Tibial nerve (tissue), 4 donors: ENCODE measurements around the gene TYRP1. TPM values are rescaled to one million over a fixed set of nuclear protein-coding genes. Genes with fewer than 3 reads are reported as not detected.

Source experiments
- DNase-seq, 2 donors: peaks; one replicate each; pipeline ENCODE4 v3.0.0-alpha.2; 2019; ENCODE audit warnings: low spot score in 2 of 2
- H3K27ac ChIP-seq, 4 donors: fragments of 200-600 bp; sonication (generic) in 3 of 4; one replicate each; pipeline ENCODE4 v1.5.1; 2017 to 2019; ENCODE audit warnings: mild to moderate bottlenecking in 1 of 4
- H3K27me3 ChIP-seq, 2 donors: fragments of 200-600 bp; sonication (generic) in 1 of 2; one replicate each; pipeline versions ENCODE4 v1.5.1 to v1.6.0; 2017 to 2019
- H3K36me3 ChIP-seq, 3 donors: fragments of 200-600 bp; sonication (generic); one replicate each; pipeline ENCODE4 v1.5.1; 2018 to 2019
- H3K4me1 ChIP-seq, 4 donors: fragments of 200-600 bp; sonication (generic) in 3 of 4; one replicate each; pipeline ENCODE4 v1.5.1; 2017 to 2019
- H3K4me3 ChIP-seq, 4 donors: fragments of 200-600 bp; sonication (generic) in 3 of 4; one replicate each; pipeline ENCODE4 v1.5.1; 2017 to 2019; ENCODE audit warnings: mild to moderate bottlenecking in 1 of 4, moderate library complexity in 1 of 4
- H3K9me3 ChIP-seq, 4 donors: fragments of 200-600 bp; sonication (generic) in 3 of 4; one replicate each; pipeline ENCODE4 v1.5.1; 2017 to 2019
- EP300 ChIP-seq, 2 donors: sonication (generic); formaldehyde crosslinking; IDR thresholded peaks; one replicate each; pipeline ENCODE4 v1.6.1; 2017; ENCODE audit warnings: antibody characterized with exemption in 2 of 2, mild to moderate bottlenecking in 1 of 2
- POLR2A ChIP-seq, 2 donors: fragments of 450-650 bp; IDR thresholded peaks; one replicate each; pipeline ENCODE4 v1.6.1; 2017; ENCODE audit warnings: antibody characterized with exemption in 2 of 2, mild to moderate bottlenecking in 2 of 2, moderate library complexity in 2 of 2
- WGBS, 2 donors: methylation state at CpG; one replicate each; pipeline ENCODE4 v1.1.5; 2018; 5-methylcytosine and 5-hydroxymethylcytosine counted together
- total RNA-seq, 4 donors: library from RNA; depleted of rRNA; stranded (reverse); fragments of >200 nt; gene quantifications; one replicate each; pipeline ENCODE4 v1.1.0, GENCODE V29; 2016
- TF ChIP-seq, protein P1 (sequence below), 5 experiments: fragments of 200-600 bp in 3 of 5; fragments of 450-650 bp in 2 of 5; sonication (generic) in 3 of 5; IDR thresholded peaks; one replicate each; pipeline ENCODE4 v1.5.1; 2016 to 2019; ENCODE audit warnings: antibody characterized with exemption in 5 of 5, mild to moderate bottlenecking in 3 of 5, moderate library complexity in 2 of 5

The TYRP1 gene
- total RNA-seq, 4 donors from 2014 or later: not detected

DNA sequence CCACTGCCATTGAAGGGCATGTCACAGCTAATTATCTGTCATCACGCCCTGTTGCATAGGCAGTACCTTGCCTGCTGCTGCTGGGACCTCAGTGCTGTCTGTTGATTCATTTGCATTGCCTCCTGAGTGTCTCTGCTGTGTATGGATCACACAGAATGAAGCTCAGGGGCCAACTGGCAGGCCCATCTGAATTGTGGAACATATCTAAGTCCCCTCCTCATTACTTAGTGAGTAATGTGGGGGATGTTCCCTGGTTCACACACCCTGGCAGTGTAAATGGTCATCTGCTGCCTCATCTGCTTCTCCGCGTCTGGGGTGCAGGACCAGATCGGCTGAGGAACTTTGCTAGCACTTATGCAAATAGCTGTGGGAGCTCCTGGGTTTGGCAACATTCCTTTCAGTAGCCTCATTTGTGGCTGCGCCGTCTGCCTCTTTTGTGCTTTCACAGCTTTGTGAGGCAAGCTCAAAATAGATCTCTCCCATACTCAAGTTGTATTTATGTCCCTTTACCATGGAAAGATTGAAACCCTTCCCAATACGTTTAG is 25.4 kb downstream of the TYRP1 start:
- no peak overlapping the region for H3K4me3 ChIP-seq
- TF ChIP-seq POLR2A (IDR thresholded peaks at IDR 0.05): no peak
- TF ChIP-seq, protein P1, sequence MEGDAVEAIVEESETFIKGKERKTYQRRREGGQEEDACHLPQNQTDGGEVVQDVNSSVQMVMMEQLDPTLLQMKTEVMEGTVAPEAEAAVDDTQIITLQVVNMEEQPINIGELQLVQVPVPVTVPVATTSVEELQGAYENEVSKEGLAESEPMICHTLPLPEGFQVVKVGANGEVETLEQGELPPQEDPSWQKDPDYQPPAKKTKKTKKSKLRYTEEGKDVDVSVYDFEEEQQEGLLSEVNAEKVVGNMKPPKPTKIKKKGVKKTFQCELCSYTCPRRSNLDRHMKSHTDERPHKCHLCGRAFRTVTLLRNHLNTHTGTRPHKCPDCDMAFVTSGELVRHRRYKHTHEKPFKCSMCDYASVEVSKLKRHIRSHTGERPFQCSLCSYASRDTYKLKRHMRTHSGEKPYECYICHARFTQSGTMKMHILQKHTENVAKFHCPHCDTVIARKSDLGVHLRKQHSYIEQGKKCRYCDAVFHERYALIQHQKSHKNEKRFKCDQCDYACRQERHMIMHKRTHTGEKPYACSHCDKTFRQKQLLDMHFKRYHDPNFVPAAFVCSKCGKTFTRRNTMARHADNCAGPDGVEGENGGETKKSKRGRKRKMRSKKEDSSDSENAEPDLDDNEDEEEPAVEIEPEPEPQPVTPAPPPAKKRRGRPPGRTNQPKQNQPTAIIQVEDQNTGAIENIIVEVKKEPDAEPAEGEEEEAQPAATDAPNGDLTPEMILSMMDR (IDR thresholded peaks at IDR 0.05): no peak
- TF ChIP-seq EP300 (IDR thresholded peaks at IDR 0.05): no peak
- H3K36me3 ChIP-seq: no peaks in the 10 kb centered on the region
- no peaks in the 10 kb centered on the region for H3K27me3 ChIP-seq
- H3K4me1 ChIP-seq: no peaks in the 10 kb centered on the region
- DNase-seq: no peak
- no peaks in the 10 kb centered on the region for H3K9me3 ChIP-seq
- WGBS, 2 donors: 68% methylated on average over 7 of the region's 7 CpGs
- no peak overlapping the region for H3K27ac ChIP-seq

DNA sequence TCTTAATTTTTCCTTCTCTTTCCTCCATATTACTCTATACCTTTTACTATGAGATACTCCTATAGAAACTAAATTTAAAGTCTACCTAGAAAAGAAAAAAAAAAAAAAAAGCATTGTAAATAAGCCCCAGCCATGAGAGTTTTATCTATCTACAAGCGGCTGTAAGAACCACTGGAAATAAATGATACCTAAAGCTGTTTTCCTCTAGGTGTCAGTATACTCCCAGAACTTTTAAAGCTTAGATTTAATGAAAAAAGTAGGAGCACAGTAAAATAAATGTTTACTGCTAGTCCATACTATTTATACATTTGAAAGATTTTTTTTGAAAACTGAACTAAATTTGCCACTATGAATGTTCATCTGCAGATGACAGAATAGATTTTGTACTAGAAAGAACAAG is 26.2 kb downstream of the TYRP1 start:
- Histone ChIP-seq H3K36me3 (no peaks in the 10 kb centered on the region), H3K4me3 (no peak overlapping the region), H3K4me1 (no peaks in the 10 kb centered on the region), H3K9me3 (no peaks in the 10 kb centered on the region), H3K27ac (no peak overlapping the region), H3K27me3 (no peaks in the 10 kb centered on the region)
- TF ChIP-seq EP300 (IDR thresholded peaks at IDR 0.05) (no peak), POLR2A (IDR thresholded peaks at IDR 0.05) (no peak)
- TF ChIP-seq, protein P1 (IDR thresholded peaks at IDR 0.05): peak; percentile 13 to 45 (median 35)
- 25 to 31% methylated on average over 1 of the region's 1 CpG for WGBS, 2 donors
- no peak for DNase-seq

DNA sequence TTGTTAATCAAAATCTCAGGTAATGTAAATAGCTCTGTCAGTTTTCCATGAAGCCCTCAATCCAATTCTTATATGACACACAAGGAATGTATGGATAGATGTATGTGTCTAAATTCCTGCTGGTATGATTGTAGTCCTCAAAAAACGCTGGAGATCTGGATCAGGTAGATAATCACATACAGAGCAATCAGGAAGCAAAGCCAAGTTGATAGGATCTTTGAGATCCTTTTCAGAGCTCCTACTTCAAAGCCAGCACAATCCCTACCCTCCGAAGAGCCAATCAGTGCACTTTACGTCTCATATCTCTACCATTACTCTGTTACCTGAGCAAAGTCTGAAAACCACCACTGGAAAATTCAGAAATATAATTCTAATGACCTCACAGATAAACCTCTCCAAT is 27.4 kb downstream of the TYRP1 start:
- H3K27ac ChIP-seq: no peak overlapping the region
- H3K36me3 ChIP-seq: no peaks in the 10 kb centered on the region
- H3K4me1 ChIP-seq: no peaks in the 10 kb centered on the region
- 51 to 54% methylated on average over 3 of the region's 3 CpGs for WGBS, 2 donors
- DNase-seq: no peak
- no peak for TF ChIP-seq EP300 (IDR thresholded peaks at IDR 0.05)
- TF ChIP-seq, protein P1 (IDR thresholded peaks at IDR 0.05): no peak
- no peak for TF ChIP-seq POLR2A (IDR thresholded peaks at IDR 0.05)
- H3K9me3 ChIP-seq: no peaks in the 10 kb centered on the region
- H3K4me3 ChIP-seq: no peak overlapping the region
- no peaks in the 10 kb centered on the region for H3K27me3 ChIP-seq

DNA sequence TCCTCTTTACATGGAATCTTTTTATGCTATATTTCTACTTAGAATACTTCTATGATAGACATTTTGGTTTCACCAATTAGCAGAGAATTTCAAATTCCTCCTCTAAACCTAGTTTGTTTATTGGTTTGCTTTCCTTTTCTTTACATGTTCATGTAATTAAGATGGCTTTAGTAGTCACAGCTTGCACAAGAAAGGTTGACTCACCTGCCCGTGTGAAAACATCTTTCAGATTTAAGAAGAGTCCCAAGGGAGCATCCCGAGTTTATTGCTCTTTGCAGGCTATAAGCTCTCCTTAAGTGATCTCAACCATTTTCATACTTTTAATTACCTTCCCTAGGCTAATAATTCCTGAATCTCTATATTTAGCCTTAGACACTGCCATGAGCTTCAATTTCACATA is 28.9 kb downstream of the TYRP1 start:
- Histone ChIP-seq H3K27ac (no peak overlapping the region), H3K4me1 (no peaks in the 10 kb centered on the region), H3K9me3 (no peaks in the 10 kb centered on the region), H3K4me3 (no peak overlapping the region), H3K27me3 (no peaks in the 10 kb centered on the region), H3K36me3 (no peaks in the 10 kb centered on the region)
- no peak for DNase-seq
- TF ChIP-seq EP300 (IDR thresholded peaks at IDR 0.05) (no peak), POLR2A (IDR thresholded peaks at IDR 0.05) (no peak)
- TF ChIP-seq, protein P1 (IDR thresholded peaks at IDR 0.05): no peak
- 71 to 79% methylated on average over 2 of the region's 2 CpGs for WGBS, 2 donors

DNA sequence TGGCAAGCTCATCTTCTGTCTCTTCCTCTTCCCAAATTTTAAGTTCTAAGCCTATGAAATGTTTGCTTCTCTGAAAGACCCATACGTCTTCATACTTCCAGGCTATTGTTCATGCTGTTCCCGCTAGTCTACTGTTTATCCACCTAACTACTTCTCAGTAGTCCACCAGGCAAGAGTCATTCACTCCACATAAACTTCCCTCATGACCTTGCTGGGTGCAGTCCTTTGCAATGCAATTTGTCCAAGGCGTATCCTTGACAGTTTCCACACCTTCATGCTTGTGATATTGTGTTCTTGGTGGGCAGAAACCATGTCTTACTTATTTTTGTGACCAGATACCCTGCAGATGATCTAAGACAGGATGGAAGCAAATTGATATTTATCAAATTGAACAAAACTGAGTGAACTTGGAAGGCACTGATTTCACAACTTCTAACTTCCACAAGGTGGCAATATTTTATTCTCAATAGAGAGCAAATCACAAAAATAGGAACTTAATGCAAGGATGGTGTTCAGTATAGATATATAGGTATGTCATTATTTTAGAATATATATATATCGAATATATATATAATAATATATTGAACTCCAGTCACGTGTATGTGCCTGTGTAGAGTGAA is 30.3 kb downstream of the TYRP1 start:
- DNase-seq: no peak
- Histone ChIP-seq H3K27me3 (no peaks in the 10 kb centered on the region), H3K36me3 (no peaks in the 10 kb centered on the region), H3K4me3 (no peak overlapping the region), H3K27ac (no peak overlapping the region), H3K4me1 (no peaks in the 10 kb centered on the region), H3K9me3 (no peaks in the 10 kb centered on the region)
- TF ChIP-seq EP300 (IDR thresholded peaks at IDR 0.05): no peak
- no peak for TF ChIP-seq POLR2A (IDR thresholded peaks at IDR 0.05)
- TF ChIP-seq, protein P1 (IDR thresholded peaks at IDR 0.05): peak; percentile 21 to 52 (median 48)
- WGBS, 2 donors: 55 to 60% methylated on average over 5 of the region's 5 CpGs
